Endothelial cell (in vitro differentiated cells): ENCODE measurements around the gene ATG14. TPM values are rescaled to one million over a fixed set of nuclear protein-coding genes. Genes with fewer than 3 reads are reported as not detected.

ENCODE experiments used
- DNase-seq: peaks from one replicate; pipeline ENCODE4 v3.0.0; 2021; ENCODE audit warnings: low spot score
- H3K27ac Mint-ChIP-seq: one replicate; pipeline ENCODE4 v1.8.0; 2021; ENCODE audit warnings: mixed read lengths, inconsistent platforms; ENCODE audit not compliant: unreplicated experiment
- H3K27me3 Mint-ChIP-seq: one replicate; pipeline ENCODE4 v1.8.0; 2021; ENCODE audit warnings: mild to moderate bottlenecking, moderate library complexity, mixed read lengths, inconsistent platforms; ENCODE audit not compliant: unreplicated experiment
- H3K36me3 Mint-ChIP-seq: one replicate; pipeline ENCODE4 v1.8.0; 2021; ENCODE audit warnings: mild to moderate bottlenecking, low read depth, mixed read lengths, inconsistent platforms; ENCODE audit not compliant: unreplicated experiment
- H3K4me1 Mint-ChIP-seq: one replicate; pipeline ENCODE4 v1.8.0; 2021; ENCODE audit warnings: mild to moderate bottlenecking, mixed read lengths, inconsistent platforms; ENCODE audit not compliant: unreplicated experiment
- H3K4me3 Mint-ChIP-seq: one replicate; pipeline ENCODE4 v1.8.0; 2021; ENCODE audit warnings: mild to moderate bottlenecking, mixed read lengths, inconsistent platforms; ENCODE audit not compliant: unreplicated experiment
- H3K9me3 Mint-ChIP-seq: one replicate; pipeline ENCODE4 v1.8.0; 2021; ENCODE audit warnings: mixed read lengths, inconsistent platforms; ENCODE audit not compliant: unreplicated experiment
- CTCF ChIP-seq: fragments of 200-600 bp; sonication (generic); IDR thresholded peaks from one replicate; pipeline ENCODE4 v1.5.0; 2021; ENCODE audit warnings: antibody characterized with exemption; ENCODE audit not compliant: unreplicated experiment
- total RNA-seq: library from RNA; stranded (reverse); fragmentation: NEBNext Ultra II Directional; extraction: Animal tissue kit (Norgen Biotek cat#: 25700); gene quantifications from one replicate; pipeline ENCODE4 v1.2.1, GENCODE V29; 2021; ENCODE audit not compliant: unreplicated experiment

ATG14 gene
- total RNA-seq, 1 donor from 2014 or later, result 14.0 TPM

- Mint-ChIP-seq H3K27ac (no peak overlapping the region), H3K36me3 (no peaks in the 10 kb centered on the region), H3K4me3 (no peak overlapping the region), H3K27me3 (no peaks in the 10 kb centered on the region), H3K9me3 (no peaks in the 10 kb centered on the region), H3K4me1 (no peaks in the 10 kb centered on the region)
- no peak for TF ChIP-seq CTCF
- DNase-seq, result no peak
These were observed 29.7 kb upstream of the ATG14 start for GRCh38 chr14:55441286-55441685.

- Mint-ChIP-seq H3K27ac (no peak within 1 kb of the TSS), H3K9me3 (no peaks in the 10 kb centered on the region), H3K36me3 (no peaks in the 10 kb centered on the region), H3K4me3 (no peak within 1 kb of the TSS), H3K4me1 (no peaks in the 10 kb centered on the region), H3K27me3 (no peaks in the 10 kb centered on the region)
- no peak for TF ChIP-seq CTCF
- no peak for DNase-seq
These were observed 28.8 kb upstream of the ATG14 start, which contains the start of gene TBPL2 for GRCh38 chr14:55440385-55440784. Gene TBPL2 (minus strand): TSS chr14:55440616. CDS start chr14:55440449, 167 bp downstream.

- peak; percentile 17 for DNase-seq
- no peaks in the 10 kb centered on the region for H3K27me3 Mint-ChIP-seq
- H3K9me3 Mint-ChIP-seq, result no peaks in the 10 kb centered on the region
- TF ChIP-seq CTCF, result peak; percentile 53
- no peak overlapping the region for H3K4me3 Mint-ChIP-seq
- peaks cover 5% of the 10 kb centered on the region for H3K4me1 Mint-ChIP-seq
- H3K36me3 Mint-ChIP-seq, result no peaks in the 10 kb centered on the region
- H3K27ac Mint-ChIP-seq, result no peak overlapping the region
These were observed 26.5 kb upstream of the ATG14 start for GRCh38 chr14:55438066-55438683.

GRCh38 chr14:55436931-55437330 lies 25.3 kb upstream of the ATG14 start:
- Mint-ChIP-seq H3K4me1 (peaks cover 5% of the 10 kb centered on the region), H3K4me3 (no peak overlapping the region), H3K9me3 (no peaks in the 10 kb centered on the region), H3K27ac (no peak overlapping the region), H3K36me3 (no peaks in the 10 kb centered on the region), H3K27me3 (no peaks in the 10 kb centered on the region)
- DNase-seq, result no peak
- TF ChIP-seq CTCF, result no peak

GRCh38 chr14:55436519-55436918 lies 24.9 kb upstream of the ATG14 start:
- Mint-ChIP-seq H3K9me3 (no peaks in the 10 kb centered on the region), H3K4me3 (no peak overlapping the region), H3K4me1 (peaks cover 5% of the 10 kb centered on the region), H3K27me3 (no peaks in the 10 kb centered on the region), H3K27ac (no peak overlapping the region), H3K36me3 (no peaks in the 10 kb centered on the region)
- TF ChIP-seq CTCF, result no peak
- DNase-seq, result no peak
